Osteoblast (primary cell): ENCODE results near the gene ACAD11. TPM values are rescaled to one million over a fixed set of nuclear protein-coding genes. Genes with fewer than 3 reads are reported as not detected.
"Not testable (repeated sequence)": the region's sequence is repeated elsewhere in the genome, so short reads cannot be mapped to it uniquely, and the experiment has no call there.

Source experiments
- DNase-seq: peaks from one replicate; pipeline ENCODE4 v3.0.0; 2011; ENCODE audit warnings: low spot score, mixed read lengths; ENCODE audit not compliant: insufficient read length; ENCODE audit errors: missing footprints
- H2AFZ ChIP-seq: 2 replicates; pipeline ENCODE4 v1.6.0; 2011; ENCODE audit warnings: mild to moderate bottlenecking, low read length
- H3K27ac ChIP-seq: 2 replicates; pipeline ENCODE4 v1.5.1; 2011; ENCODE audit warnings: mild to moderate bottlenecking, low read depth, low read length, moderate library complexity
- H3K27me3 ChIP-seq: 2 replicates; pipeline ENCODE4 v1.6.0; 2012; ENCODE audit warnings: mild to moderate bottlenecking, control low read depth, inconsistent platforms, low read length, moderate library complexity; ENCODE audit not compliant: insufficient read depth
- H3K36me3 ChIP-seq: 2 replicates; pipeline ENCODE4 v1.5.1; 2011; ENCODE audit warnings: mild to moderate bottlenecking, low read length, control low read depth, moderate library complexity; ENCODE audit not compliant: insufficient read depth
- H3K4me1 ChIP-seq: 2 replicates; pipeline ENCODE4 v1.5.1; 2011; ENCODE audit warnings: mild to moderate bottlenecking, low read length, control low read depth, moderate library complexity; ENCODE audit not compliant: insufficient read depth
- H3K4me2 ChIP-seq: 2 replicates; pipeline ENCODE4 v1.6.0; 2011; ENCODE audit warnings: mild to moderate bottlenecking, low read length; ENCODE audit not compliant: insufficient read depth
- H3K4me3 ChIP-seq: fragments of 200-600 bp; sonication (generic); 3 replicates; pipeline ENCODE4 v1.5.1; 2012; ENCODE audit warnings: mild to moderate bottlenecking, low read length, inconsistent platforms; ENCODE audit not compliant: insufficient read depth
- H3K79me2 ChIP-seq: 2 replicates; pipeline ENCODE4 v1.6.0; 2012; ENCODE audit warnings: mild to moderate bottlenecking, low read length, control low read depth, inconsistent platforms; ENCODE audit not compliant: insufficient read depth
- H3K9me3 ChIP-seq: 2 replicates; pipeline ENCODE4 v1.5.1; 2011; ENCODE audit warnings: low read depth, low read length, control low read depth
- H4K20me1 ChIP-seq: 2 replicates; pipeline ENCODE4 v1.6.0; 2012; ENCODE audit warnings: mild to moderate bottlenecking, low read length, control low read depth; ENCODE audit not compliant: insufficient read depth
- total RNA-seq: library from RNA; depleted of rRNA; stranded (reverse); fragments of >200 nt; gene quantifications from 2 replicates; pipeline ENCODE4 v1.2.3, GENCODE V29; 2012
- TF ChIP-seq, protein P1 (sequence below): IDR thresholded peaks from 2 replicates; pipeline ENCODE4 v1.5.1; 2011; ENCODE audit warnings: mild to moderate bottlenecking, low read depth, low read length, moderate library complexity; ENCODE audit errors: extremely low read depth

The ACAD11 gene
- total RNA-seq, 1 donor, result 31.1 TPM

DNA sequence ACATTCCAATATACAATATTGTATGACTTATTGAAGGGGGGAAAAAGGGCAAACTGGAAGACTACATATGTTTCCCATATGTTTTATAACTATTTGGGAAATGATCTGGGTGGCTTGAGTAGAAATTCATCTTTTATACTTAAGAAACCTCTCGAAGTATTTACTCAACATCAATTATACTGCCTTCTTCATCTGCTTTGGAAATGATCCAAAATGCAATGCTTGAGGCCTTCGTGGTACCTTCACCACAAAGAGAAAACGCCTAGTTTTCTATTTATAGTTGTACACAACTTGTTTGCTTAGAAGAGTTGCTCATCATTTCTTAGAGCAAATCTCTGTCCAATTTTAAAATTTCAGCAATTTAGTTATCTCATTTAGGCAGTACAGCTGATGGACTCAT lies 43.7 kb downstream of the ACAD11 start:
- Histone ChIP-seq H3K27ac (no peak overlapping the region), H3K4me2 (no peak overlapping the region), H3K79me2 (no peaks in the 10 kb centered on the region), H2AFZ (no peak overlapping the region), H3K36me3 (no peaks in the 10 kb centered on the region), H3K4me3 (no peak overlapping the region), H3K9me3 (no peaks in the 10 kb centered on the region), H3K4me1 (peaks cover 4% of the 10 kb centered on the region), H3K27me3 (no peaks in the 10 kb centered on the region), H4K20me1 (no peaks in the 10 kb centered on the region)
- TF ChIP-seq, protein P1, sequence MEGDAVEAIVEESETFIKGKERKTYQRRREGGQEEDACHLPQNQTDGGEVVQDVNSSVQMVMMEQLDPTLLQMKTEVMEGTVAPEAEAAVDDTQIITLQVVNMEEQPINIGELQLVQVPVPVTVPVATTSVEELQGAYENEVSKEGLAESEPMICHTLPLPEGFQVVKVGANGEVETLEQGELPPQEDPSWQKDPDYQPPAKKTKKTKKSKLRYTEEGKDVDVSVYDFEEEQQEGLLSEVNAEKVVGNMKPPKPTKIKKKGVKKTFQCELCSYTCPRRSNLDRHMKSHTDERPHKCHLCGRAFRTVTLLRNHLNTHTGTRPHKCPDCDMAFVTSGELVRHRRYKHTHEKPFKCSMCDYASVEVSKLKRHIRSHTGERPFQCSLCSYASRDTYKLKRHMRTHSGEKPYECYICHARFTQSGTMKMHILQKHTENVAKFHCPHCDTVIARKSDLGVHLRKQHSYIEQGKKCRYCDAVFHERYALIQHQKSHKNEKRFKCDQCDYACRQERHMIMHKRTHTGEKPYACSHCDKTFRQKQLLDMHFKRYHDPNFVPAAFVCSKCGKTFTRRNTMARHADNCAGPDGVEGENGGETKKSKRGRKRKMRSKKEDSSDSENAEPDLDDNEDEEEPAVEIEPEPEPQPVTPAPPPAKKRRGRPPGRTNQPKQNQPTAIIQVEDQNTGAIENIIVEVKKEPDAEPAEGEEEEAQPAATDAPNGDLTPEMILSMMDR, result no peak
- no peak for DNase-seq

- not testable (repeated sequence) for H3K9me3 ChIP-seq, H2AFZ ChIP-seq, H3K4me2 ChIP-seq, H4K20me1 ChIP-seq, H3K4me1 ChIP-seq, H3K79me2 ChIP-seq, H3K27ac ChIP-seq, H3K4me3 ChIP-seq, H3K36me3 ChIP-seq, DNase-seq, H3K27me3 ChIP-seq
Measured at GRCh38 chr3:132615301-132615700, 44.3 kb downstream of the ACAD11 start.

- not testable (repeated sequence) for DNase-seq, H3K4me2 ChIP-seq, H3K79me2 ChIP-seq, H3K36me3 ChIP-seq, H3K27me3 ChIP-seq, H3K4me3 ChIP-seq, H4K20me1 ChIP-seq, H3K9me3 ChIP-seq
- Histone ChIP-seq H2AFZ (peak overlapping the region; percentile 9), H3K4me1 (peaks cover 17% of the 10 kb centered on the region), H3K27ac (peak overlapping the region; percentile 63)
Measured at GRCh38 chr3:132606620-132607019, 53.0 kb downstream of the ACAD11 start.

- no peaks in the 10 kb centered on the region for H3K9me3 ChIP-seq
- no peak overlapping the region for H3K4me3 ChIP-seq
- H3K4me2 ChIP-seq, result no peak overlapping the region
- H3K27me3 ChIP-seq, result no peaks in the 10 kb centered on the region
- H3K36me3 ChIP-seq, result no peaks in the 10 kb centered on the region
- H3K79me2 ChIP-seq, result no peaks in the 10 kb centered on the region
- peak; percentile 22 for DNase-seq
- H4K20me1 ChIP-seq, result no peaks in the 10 kb centered on the region
- peak overlapping the region; percentile 68 for H2AFZ ChIP-seq
- TF ChIP-seq, protein P1, result no peak
- peak overlapping the region; percentile 63 for H3K27ac ChIP-seq
- peaks cover 17% of the 10 kb centered on the region for H3K4me1 ChIP-seq
Measured at GRCh38 chr3:132606085-132606484, 53.5 kb downstream of the ACAD11 start.

- TF ChIP-seq, protein P1, result no peak
- Histone ChIP-seq H3K36me3 (no peaks in the 10 kb centered on the region), H3K4me3 (no peak overlapping the region), H3K4me1 (peaks cover 17% of the 10 kb centered on the region), H2AFZ (peak overlapping the region; percentile 68), H3K27me3 (no peaks in the 10 kb centered on the region), H3K9me3 (no peaks in the 10 kb centered on the region), H3K4me2 (no peak overlapping the region), H3K27ac (peak overlapping the region; percentile 63), H4K20me1 (no peaks in the 10 kb centered on the region), H3K79me2 (no peaks in the 10 kb centered on the region)
- DNase-seq, result no peak
Measured at GRCh38 chr3:132605374-132605792, 54.2 kb downstream of the ACAD11 start.

DNA sequence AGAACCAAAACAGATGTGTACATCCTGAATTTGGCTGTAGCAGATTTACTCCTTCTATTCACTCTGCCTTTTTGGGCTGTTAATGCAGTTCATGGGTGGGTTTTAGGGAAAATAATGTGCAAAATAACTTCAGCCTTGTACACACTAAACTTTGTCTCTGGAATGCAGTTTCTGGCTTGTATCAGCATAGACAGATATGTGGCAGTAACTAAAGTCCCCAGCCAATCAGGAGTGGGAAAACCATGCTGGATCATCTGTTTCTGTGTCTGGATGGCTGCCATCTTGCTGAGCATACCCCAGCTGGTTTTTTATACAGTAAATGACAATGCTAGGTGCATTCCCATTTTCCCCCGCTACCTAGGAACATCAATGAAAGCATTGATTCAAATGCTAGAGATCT lies 59.0 kb downstream of the ACAD11 start:
- not testable (repeated sequence) for H3K4me1 ChIP-seq, H3K9me3 ChIP-seq, DNase-seq, H3K4me2 ChIP-seq, H2AFZ ChIP-seq, H3K4me3 ChIP-seq, H4K20me1 ChIP-seq, H3K27me3 ChIP-seq, H3K79me2 ChIP-seq, H3K36me3 ChIP-seq, H3K27ac ChIP-seq
